Measurements from ENCODE around the gene ZNF605. TPM values are rescaled to one million over a fixed set of nuclear protein-coding genes. Genes with fewer than 3 reads are reported as not detected.

Gene ZNF605
- polyA plus RNA-seq, 1 donor from 2014 or later: 22.6 TPM

GRCh38 chr12:132953163-132953425, 3.0 kb downstream of the ZNF605 start:
- Histone ChIP-seq H3K9me3 (ENCODE audit: low read length) (peaks cover 35% of the 10 kb centered on the region), H2AFZ (ENCODE audit: low read depth, low read length) (no peak overlapping the region), H3K27me3 (ENCODE audit: insufficient read depth, low read depth, low read length) (no peaks in the 10 kb centered on the region), H4K20me1 (ENCODE audit: insufficient read depth) (no peaks in the 10 kb centered on the region), H3F3A (ENCODE audit: insufficient read depth, low read length, poor library complexity, severe bottlenecking) (no peaks in the 10 kb centered on the region), H3K27ac (ENCODE audit: low read length) (no peak overlapping the region), H3K9me2 (ENCODE audit: insufficient read depth, low read length) (no peaks in the 10 kb centered on the region), H3K4me3 (ENCODE audit: low read length) (no peak overlapping the region), H3K79me2 (replicated peaks; ENCODE audit: insufficient read depth, low read length) (peaks cover 4% of the 10 kb centered on the region), H3K4me2 (ENCODE audit: low read length) (no peak overlapping the region), H3K36me3 (ENCODE audit: insufficient read depth, low read length) (peaks cover 5% of the 10 kb centered on the region), H3K9ac (ENCODE audit: low read length) (no peak overlapping the region)
- TF ChIP-seq MXI1 (conservative IDR thresholded peaks at IDR 0.05; ENCODE audit: poor library complexity, severe bottlenecking): no peak
- TF ChIP-seq EP300 (conservative IDR thresholded peaks at IDR 0.05; ENCODE audit: poor library complexity, severe bottlenecking): no peak
- TF ChIP-seq CTCF (IDR thresholded peaks at IDR 0.05; ENCODE audit: poor library complexity, severe bottlenecking): no peak
- TF ChIP-seq REST (IDR thresholded peaks at IDR 0.05; ENCODE audit: borderline replicate concordance): no peak

GRCh38 chr12:132952371-132953162, 3.5 kb downstream of the ZNF605 start:
- Histone ChIP-seq H3K36me3 (ENCODE audit: insufficient read depth, low read length) (peaks cover 5% of the 10 kb centered on the region), H3K27ac (ENCODE audit: low read length) (no peak overlapping the region), H3K9me3 (ENCODE audit: low read length) (peaks cover 40% of the 10 kb centered on the region), H3K9ac (ENCODE audit: low read length) (no peak overlapping the region), H2AFZ (ENCODE audit: low read depth, low read length) (no peak overlapping the region), H3K27me3 (ENCODE audit: insufficient read depth, low read depth, low read length) (no peaks in the 10 kb centered on the region), H3F3A (ENCODE audit: insufficient read depth, low read length, poor library complexity, severe bottlenecking) (no peaks in the 10 kb centered on the region), H3K4me3 (ENCODE audit: low read length) (no peak overlapping the region), H3K4me2 (ENCODE audit: low read length) (no peak overlapping the region), H3K9me2 (ENCODE audit: insufficient read depth, low read length) (no peaks in the 10 kb centered on the region), H3K79me2 (replicated peaks; ENCODE audit: insufficient read depth, low read length) (peaks cover 4% of the 10 kb centered on the region), H4K20me1 (ENCODE audit: insufficient read depth) (no peaks in the 10 kb centered on the region)
- TF ChIP-seq MXI1 (conservative IDR thresholded peaks at IDR 0.05; ENCODE audit: poor library complexity, severe bottlenecking): no peak
- no peak for TF ChIP-seq EZH2 (IDR thresholded peaks at IDR 0.05; ENCODE audit: borderline replicate concordance, insufficient read depth, low read length, poor library complexity, severe bottlenecking)
- TF ChIP-seq CTCF (IDR thresholded peaks at IDR 0.05; ENCODE audit: poor library complexity, severe bottlenecking): no peak
- TF ChIP-seq TAF1 (IDR thresholded peaks at IDR 0.05; ENCODE audit: low read depth): no peak
- no peak for TF ChIP-seq POLR2AphosphoS5 (IDR thresholded peaks at IDR 0.05)
- no peak for TF ChIP-seq RAD21 (conservative IDR thresholded peaks at IDR 0.05)
- TF ChIP-seq REST (IDR thresholded peaks at IDR 0.05; ENCODE audit: borderline replicate concordance): no peak
